K562 (cell line): ENCODE results near the gene GJC2. TPM values are rescaled to one million over a fixed set of nuclear protein-coding genes. Genes with fewer than 3 reads are reported as not detected.

Source experiments
- NFIC ChIP-seq: fragments of 450-650 bp; IDR thresholded peaks from 2 replicates; pipeline ENCODE4 v1.6.1; 2017; ENCODE audit warnings: mild to moderate bottlenecking, inconsistent platforms
- polyA plus RNA-seq, 8 experiments: library from polyadenylated mRNA; depleted of rRNA in 4 of 8; stranded (reverse) in 5 of 8; unstranded in 3 of 8; fragments of >200 nt; fragmentation: Nextera tagmentation in 2 of 8; fragmentation: Illumina TruSeq in 1 of 8; extraction: Ambion mirVana in 2 of 8; extraction: Trizol in 1 of 8; gene quantifications; 2 replicates each; pipeline versions ENCODE4 v1.2.1 to v1.2.3, GENCODE V29; 2011 to 2014; ENCODE audit warnings: inconsistent platforms in 1 of 8, missing spikeins in 1 of 8
- total RNA-seq, 7 experiments: library from RNA; depleted of rRNA in 6 of 7; stranded (reverse); fragments of >200 nt in 6 of 7; fragmentation: Illumina TruSeq in 2 of 7; extraction: Trizol in 2 of 7; gene quantifications; 2 replicates each; pipeline versions ENCODE4 v1.2.1 to v1.2.3, GENCODE V29; 2011 to 2021; ENCODE audit warnings: low replicate concordance in 1 of 7
- TF ChIP-seq, protein P1 (sequence below): fragments of 200-800 bp; sonication (Bioruptor generic); IDR thresholded peaks from 2 replicates; pipeline ENCODE4 v1.6.1; 2017; ENCODE audit warnings: missing genetic modification characterization, missing compliant biosample characterization
- TF ChIP-seq, protein P2 (sequence below), 2 experiments: fragments of 450-650 bp; formaldehyde crosslinking in 1 of 2; IDR thresholded peaks; 2 replicates each; pipeline versions ENCODE4 v1.4.0 to v1.6.1; 2014 to 2020; ENCODE audit warnings: mild to moderate bottlenecking in 2 of 2, borderline replicate concordance in 1 of 2, low read depth in 1 of 2
- TF ChIP-seq, protein P3 (sequence below): fragments of 450-650 bp; IDR thresholded peaks from 2 replicates; pipeline ENCODE4 v1.6.1; 2018; ENCODE audit not compliant: partially characterized antibody
- TF ChIP-seq, protein P4 (sequence below): sonication (generic); formaldehyde crosslinking; IDR thresholded peaks from 2 replicates; pipeline ENCODE4 v1.8.1; 2023; ENCODE audit warnings: mild to moderate bottlenecking, missing genetic modification reagents

The GJC2 gene
- total and polyA plus RNA-seq, 9 of the 15 experiments (the other 6 are each of a cell fraction or from before 2014, with no cell fraction given) = 0.03 to 0.62 (median 0.11) TPM; not detected in 2

DNA sequence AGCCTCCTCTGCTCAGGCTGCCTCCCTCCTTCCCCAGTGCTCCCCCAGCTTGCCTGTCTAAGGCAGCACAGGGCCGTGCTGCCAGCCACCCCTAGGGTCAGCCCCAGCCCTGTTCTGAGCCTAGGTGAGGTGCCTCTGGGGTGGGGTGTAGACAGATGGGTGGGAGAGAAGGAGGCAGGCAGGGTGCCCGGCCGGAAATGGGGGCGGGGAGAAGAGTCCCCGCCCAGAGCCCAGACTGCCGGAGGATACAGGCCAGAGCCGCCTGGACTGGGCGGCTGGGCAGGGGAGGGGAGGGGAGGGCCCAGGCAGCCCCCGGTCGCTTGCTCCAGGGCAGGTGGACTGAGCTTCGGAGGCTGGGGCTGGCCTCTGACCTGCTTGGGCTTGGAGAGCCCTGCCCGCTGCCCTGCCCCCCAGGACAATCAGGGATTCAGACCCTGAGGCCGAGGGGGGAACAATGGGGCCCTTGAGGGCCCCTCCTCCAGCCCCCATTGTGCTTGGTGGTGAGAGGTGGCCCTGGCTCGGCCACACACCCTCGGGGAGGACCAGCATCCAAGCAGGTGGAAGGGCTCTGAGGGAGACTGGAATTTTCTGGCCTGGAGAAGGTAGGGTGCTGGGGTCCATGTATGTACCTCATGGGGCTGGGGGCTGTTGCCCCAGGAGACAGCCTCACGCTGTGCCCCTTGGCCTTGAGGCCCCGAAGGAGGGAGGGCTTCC, at the start of gene GJC2 (continued):
- TF ChIP-seq, protein P1, sequence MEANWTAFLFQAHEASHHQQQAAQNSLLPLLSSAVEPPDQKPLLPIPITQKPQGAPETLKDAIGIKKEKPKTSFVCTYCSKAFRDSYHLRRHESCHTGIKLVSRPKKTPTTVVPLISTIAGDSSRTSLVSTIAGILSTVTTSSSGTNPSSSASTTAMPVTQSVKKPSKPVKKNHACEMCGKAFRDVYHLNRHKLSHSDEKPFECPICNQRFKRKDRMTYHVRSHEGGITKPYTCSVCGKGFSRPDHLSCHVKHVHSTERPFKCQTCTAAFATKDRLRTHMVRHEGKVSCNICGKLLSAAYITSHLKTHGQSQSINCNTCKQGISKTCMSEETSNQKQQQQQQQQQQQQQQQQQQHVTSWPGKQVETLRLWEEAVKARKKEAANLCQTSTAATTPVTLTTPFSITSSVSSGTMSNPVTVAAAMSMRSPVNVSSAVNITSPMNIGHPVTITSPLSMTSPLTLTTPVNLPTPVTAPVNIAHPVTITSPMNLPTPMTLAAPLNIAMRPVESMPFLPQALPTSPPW (CRISPR knock-in tag) = peak; percentile 77
- TF ChIP-seq, protein P2, sequence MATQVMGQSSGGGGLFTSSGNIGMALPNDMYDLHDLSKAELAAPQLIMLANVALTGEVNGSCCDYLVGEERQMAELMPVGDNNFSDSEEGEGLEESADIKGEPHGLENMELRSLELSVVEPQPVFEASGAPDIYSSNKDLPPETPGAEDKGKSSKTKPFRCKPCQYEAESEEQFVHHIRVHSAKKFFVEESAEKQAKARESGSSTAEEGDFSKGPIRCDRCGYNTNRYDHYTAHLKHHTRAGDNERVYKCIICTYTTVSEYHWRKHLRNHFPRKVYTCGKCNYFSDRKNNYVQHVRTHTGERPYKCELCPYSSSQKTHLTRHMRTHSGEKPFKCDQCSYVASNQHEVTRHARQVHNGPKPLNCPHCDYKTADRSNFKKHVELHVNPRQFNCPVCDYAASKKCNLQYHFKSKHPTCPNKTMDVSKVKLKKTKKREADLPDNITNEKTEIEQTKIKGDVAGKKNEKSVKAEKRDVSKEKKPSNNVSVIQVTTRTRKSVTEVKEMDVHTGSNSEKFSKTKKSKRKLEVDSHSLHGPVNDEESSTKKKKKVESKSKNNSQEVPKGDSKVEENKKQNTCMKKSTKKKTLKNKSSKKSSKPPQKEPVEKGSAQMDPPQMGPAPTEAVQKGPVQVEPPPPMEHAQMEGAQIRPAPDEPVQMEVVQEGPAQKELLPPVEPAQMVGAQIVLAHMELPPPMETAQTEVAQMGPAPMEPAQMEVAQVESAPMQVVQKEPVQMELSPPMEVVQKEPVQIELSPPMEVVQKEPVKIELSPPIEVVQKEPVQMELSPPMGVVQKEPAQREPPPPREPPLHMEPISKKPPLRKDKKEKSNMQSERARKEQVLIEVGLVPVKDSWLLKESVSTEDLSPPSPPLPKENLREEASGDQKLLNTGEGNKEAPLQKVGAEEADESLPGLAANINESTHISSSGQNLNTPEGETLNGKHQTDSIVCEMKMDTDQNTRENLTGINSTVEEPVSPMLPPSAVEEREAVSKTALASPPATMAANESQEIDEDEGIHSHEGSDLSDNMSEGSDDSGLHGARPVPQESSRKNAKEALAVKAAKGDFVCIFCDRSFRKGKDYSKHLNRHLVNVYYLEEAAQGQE (IDR thresholded peaks at IDR 0.05; ENCODE audit: borderline replicate concordance) = peak; percentile 96
- TF ChIP-seq, protein P2 (CRISPR knock-in tag; IDR thresholded peaks at IDR 0.05; ENCODE audit: low read depth) = 0 out of 2 replicates have a peak, but pooled peaks have one; percentile 53
- 0 out of 2 replicates have a peak, but pooled peaks have one; percentile 12 for TF ChIP-seq NFIC
- TF ChIP-seq, protein P3, sequence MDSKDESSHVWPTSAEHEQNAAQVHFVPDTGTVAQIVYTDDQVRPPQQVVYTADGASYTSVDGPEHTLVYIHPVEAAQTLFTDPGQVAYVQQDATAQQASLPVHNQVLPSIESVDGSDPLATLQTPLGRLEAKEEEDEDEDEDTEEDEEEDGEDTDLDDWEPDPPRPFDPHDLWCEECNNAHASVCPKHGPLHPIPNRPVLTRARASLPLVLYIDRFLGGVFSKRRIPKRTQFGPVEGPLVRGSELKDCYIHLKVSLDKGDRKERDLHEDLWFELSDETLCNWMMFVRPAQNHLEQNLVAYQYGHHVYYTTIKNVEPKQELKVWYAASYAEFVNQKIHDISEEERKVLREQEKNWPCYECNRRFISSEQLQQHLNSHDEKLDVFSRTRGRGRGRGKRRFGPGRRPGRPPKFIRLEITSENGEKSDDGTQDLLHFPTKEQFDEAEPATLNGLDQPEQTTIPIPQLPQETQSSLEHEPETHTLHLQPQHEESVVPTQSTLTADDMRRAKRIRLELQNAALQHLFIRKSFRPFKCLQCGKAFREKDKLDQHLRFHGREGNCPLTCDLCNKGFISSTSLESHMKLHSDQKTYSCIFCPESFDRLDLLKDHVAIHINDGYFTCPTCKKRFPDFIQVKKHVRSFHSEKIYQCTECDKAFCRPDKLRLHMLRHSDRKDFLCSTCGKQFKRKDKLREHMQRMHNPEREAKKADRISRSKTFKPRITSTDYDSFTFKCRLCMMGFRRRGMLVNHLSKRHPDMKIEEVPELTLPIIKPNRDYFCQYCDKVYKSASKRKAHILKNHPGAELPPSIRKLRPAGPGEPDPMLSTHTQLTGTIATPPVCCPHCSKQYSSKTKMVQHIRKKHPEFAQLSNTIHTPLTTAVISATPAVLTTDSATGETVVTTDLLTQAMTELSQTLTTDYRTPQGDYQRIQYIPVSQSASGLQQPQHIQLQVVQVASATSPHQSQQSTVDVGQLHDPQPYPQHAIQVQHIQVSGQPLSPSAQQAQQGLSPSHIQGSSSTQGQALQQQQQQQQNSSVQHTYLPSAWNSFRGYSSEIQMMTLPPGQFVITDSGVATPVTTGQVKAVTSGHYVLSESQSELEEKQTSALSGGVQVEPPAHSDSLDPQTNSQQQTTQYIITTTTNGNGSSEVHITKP = no peak
- TF ChIP-seq, protein P4, sequence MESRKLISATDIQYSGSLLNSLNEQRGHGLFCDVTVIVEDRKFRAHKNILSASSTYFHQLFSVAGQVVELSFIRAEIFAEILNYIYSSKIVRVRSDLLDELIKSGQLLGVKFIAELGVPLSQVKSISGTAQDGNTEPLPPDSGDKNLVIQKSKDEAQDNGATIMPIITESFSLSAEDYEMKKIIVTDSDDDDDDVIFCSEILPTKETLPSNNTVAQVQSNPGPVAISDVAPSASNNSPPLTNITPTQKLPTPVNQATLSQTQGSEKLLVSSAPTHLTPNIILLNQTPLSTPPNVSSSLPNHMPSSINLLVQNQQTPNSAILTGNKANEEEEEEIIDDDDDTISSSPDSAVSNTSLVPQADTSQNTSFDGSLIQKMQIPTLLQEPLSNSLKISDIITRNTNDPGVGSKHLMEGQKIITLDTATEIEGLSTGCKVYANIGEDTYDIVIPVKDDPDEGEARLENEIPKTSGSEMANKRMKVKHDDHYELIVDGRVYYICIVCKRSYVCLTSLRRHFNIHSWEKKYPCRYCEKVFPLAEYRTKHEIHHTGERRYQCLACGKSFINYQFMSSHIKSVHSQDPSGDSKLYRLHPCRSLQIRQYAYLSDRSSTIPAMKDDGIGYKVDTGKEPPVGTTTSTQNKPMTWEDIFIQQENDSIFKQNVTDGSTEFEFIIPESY (CRISPR knock-in tag) = 0 out of 2 replicates have a peak, but pooled peaks have one; percentile 17
